Lower lobe of right lung (tissue), 2 donors: ENCODE results near the gene PPP3CB. TPM values are rescaled to one million over a fixed set of nuclear protein-coding genes. Genes with fewer than 3 reads are reported as not detected.

Experiments used
- ATAC-seq, 2 donors: fragments of 200-7000 bp; cut with Tn5 transposase; one replicate each; pipeline ENCODE4 v1.9.1; 2020 to 2022; ENCODE audit warnings: mild to moderate bottlenecking in 2 of 2, moderate library complexity in 2 of 2
- DNase-seq: peaks from one replicate; pipeline ENCODE4 v3.0.0-alpha.2; 2020
- H3K27ac ChIP-seq: fragments of 200-600 bp; one replicate; pipeline ENCODE4 v1.8.0; 2022
- H3K27me3 ChIP-seq: fragments of 200-600 bp; one replicate; pipeline ENCODE4 v1.8.0; 2022; ENCODE audit warnings: low read depth
- H3K36me3 ChIP-seq: fragments of 200-600 bp; one replicate; pipeline ENCODE4 v1.8.0; 2022; ENCODE audit warnings: mild to moderate bottlenecking
- H3K4me1 ChIP-seq: fragments of 200-600 bp; one replicate; pipeline ENCODE4 v1.8.0; 2022
- H3K4me3 ChIP-seq: fragments of 200-600 bp; one replicate; pipeline ENCODE4 v1.8.0; 2022; ENCODE audit warnings: mild to moderate bottlenecking
- H3K9me3 ChIP-seq: fragments of 200-600 bp; one replicate; pipeline ENCODE4 v1.8.0; 2022
- CTCF ChIP-seq: fragments of 200-600 bp; IDR thresholded peaks from one replicate; pipeline ENCODE4 v1.8.0; 2022; ENCODE audit warnings: antibody characterized with exemption, mild to moderate bottlenecking
- intact Hi-C: fragments of 100-400 bp; cut with DNase I; formaldehyde crosslinking; loops from one replicate; pipeline ENCODE4 v1.11.0; 2022
- total RNA-seq: library from RNA; stranded (reverse); fragmentation: NEBNext Ultra II Directional; extraction: Animal tissue kit (Norgen Biotek cat#: 25700); gene quantifications from one replicate; pipeline ENCODE4 v1.2.1, GENCODE V29; 2021
- donor health status: DM: no; HTN: yes; CAD: no; lungs with severe emphysema.

The PPP3CB gene
- total RNA-seq, 1 donor from 2014 or later: 41.3 TPM

GRCh38 chr10:73386583-73386982 lies 109.2 kb downstream of the PPP3CB start:
- no peak for TF ChIP-seq CTCF
- Histone ChIP-seq H3K27ac (no peak overlapping the region), H3K4me3 (no peak overlapping the region), H3K27me3 (no peaks in the 10 kb centered on the region), H3K9me3 (no peaks in the 10 kb centered on the region), H3K36me3 (peaks cover 98% of the 10 kb centered on the region), H3K4me1 (no peaks in the 10 kb centered on the region)
- intact Hi-C loops: no loop called here
- DNase-seq (no peak), ATAC-seq (no peak)

Other genes with a start within 250 kb of the PPP3CB start
- gene DNAJC9, start 248.8 kb downstream of the PPP3CB start, total RNA-seq: 13.9 TPM
- gene MRPS16, start 243.4 kb downstream of the PPP3CB start, total RNA-seq: 55.9 TPM
- 11.3 TPM for gene CFAP70, start 137.2 kb downstream of the PPP3CB start, total RNA-seq
- gene ANXA7, start 82.0 kb downstream of the PPP3CB start, total RNA-seq: 93.5 TPM
- gene MSS51, start 62.5 kb downstream of the PPP3CB start, total RNA-seq: 2.7 TPM
- 97.4 TPM for gene USP54, start 95.3 kb upstream of the PPP3CB start, total RNA-seq
- gene MYOZ1, start 145.4 kb upstream of the PPP3CB start, total RNA-seq: 2.9 TPM
- 0.32 TPM for gene SYNPO2L, start 160.0 kb upstream of the PPP3CB start, total RNA-seq
- 9.1 TPM for gene AGAP5, start 202.1 kb upstream of the PPP3CB start, total RNA-seq
- 71.4 TPM for gene SEC24C, start 248.3 kb upstream of the PPP3CB start, total RNA-seq